GM21737 (cell line): Measurements from ENCODE around the gene SEPTIN1.

Experiments used
- ATAC-seq: cut with Tn5 transposase; IDR thresholded peaks from one replicate; pipeline ENCODE4 v1.9.1; 2021; ENCODE audit warnings: mild to moderate bottlenecking, moderate library complexity; ENCODE audit not compliant: unreplicated experiment

Gene SEPTIN1

DNA sequence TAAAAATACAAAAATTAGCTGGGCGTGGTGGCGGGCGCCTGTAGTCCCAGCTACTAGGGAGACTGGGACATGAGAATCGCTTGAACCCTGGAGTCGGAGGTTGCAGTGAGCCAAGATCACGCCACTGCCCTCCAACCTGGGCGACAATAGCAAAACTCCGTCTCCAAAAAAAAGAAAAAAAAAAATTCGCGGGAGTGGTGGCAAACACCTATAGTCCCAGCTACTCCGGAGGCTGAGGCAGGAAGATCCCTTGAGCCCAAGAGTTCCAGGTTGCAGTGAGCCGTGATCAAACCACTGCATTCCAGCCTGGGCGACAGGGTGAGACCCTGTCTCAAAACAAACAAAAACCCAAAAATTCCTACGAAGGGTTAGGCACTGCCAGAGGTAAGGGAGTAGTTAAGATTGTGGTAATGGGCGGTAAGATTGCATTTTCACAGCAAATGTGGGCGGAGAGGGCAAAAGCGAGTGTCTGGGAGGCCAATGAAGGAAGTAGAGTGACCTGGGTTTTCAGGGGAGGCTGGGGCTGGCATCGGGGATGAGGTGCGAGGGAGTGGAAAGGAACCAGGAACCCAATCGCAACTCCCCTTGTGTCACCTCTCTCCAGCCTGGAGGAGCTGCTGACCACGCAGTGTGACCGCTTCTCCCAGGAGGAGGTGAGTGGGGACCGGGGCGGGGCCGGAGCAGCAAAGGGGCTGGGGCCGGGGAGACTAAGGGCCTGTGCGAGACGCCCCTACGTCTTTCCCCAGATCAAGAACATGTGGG lies 5.1 kb downstream of the SEPTIN1 start:
- ATAC-seq: no peak

DNA sequence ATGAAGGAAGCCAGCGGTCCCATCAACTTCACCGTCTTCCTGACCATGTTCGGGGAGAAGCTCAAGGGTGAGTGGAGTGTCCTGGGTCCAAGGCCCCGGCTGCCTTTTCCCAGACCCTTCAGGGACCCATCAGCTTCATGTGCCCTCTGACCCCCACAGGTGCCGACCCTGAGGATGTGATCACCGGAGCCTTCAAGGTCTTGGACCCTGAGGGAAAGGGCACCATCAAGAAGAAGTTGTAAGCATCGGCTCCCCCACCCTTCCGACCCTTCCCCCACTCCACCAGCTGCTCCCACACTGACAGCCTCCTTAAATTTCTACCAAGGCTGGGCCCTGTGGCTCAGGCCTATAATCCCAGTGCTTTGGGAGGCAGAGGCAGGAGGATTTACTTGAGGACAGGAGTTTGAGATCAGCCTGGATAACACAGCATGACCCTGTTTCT lies 5.9 kb downstream of the SEPTIN1 start:
- ATAC-seq: no peak

DNA sequence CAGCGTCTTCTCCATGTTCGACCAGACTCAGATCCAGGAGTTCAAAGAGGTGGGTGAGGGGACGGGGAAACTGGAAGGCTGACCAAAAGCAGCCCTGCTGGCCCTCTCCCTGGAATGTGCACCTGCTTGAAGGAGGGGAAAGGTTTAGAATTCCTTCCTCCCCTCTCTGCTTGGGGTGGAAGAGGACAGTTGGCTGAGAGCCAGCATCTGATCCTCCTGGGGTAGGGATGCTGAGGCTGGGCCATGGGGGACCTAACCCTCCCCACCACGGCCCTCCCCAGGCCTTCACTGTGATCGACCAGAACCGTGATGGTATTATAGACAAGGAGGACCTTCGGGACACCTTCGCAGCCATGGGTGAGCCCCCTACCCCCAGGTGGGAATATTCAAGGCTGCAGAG lies 6.5 kb downstream of the SEPTIN1 start:
- no peak for ATAC-seq

DNA sequence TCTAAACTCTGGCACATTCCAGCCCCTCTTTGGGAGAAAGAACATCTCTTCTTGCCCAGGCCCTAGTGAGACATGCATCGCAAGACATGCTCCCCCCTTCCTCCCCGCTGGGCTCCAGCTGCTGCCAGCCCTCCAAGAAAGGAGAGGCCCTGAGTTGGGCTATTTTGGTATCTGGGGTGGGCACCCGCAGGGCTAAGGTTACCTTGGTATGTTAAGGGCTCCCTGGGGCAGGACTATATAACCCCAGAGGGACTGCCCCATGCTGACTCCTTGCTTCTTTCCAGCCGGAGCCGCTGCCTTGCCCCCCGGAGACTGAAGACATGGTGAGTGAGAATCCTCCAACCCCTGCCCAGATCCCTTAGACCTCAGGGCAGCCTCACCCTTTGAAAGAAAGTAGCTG lies 7.8 kb downstream of the SEPTIN1 start, which contains the start of gene MYL11:
TSS of gene MYL11 (plus strand) at position 265 of the 400 bp plus-strand sequence. CDS start at position 321, 56 bp downstream.
- ATAC-seq: no peak

DNA sequence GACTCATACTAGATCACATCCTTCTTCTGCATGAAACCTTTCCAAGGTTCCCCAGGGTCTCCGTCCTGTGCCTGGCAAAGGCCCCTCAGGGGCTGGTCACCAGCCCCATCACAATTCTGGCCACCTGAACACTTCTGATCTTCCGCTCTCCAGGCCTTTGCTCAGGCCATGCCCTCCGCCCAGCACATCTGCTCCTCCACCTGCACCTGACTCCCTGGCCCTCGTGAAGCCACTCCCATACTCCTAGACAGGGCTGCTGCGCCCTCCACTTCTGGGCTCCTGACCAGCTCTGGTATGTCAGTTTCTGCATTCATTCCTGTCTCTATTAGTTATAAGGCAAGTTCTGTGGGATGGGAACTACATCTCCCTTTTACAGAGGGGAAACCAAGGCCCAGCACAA lies 9.6 kb downstream of the SEPTIN1 start:
- no peak for ATAC-seq

DNA sequence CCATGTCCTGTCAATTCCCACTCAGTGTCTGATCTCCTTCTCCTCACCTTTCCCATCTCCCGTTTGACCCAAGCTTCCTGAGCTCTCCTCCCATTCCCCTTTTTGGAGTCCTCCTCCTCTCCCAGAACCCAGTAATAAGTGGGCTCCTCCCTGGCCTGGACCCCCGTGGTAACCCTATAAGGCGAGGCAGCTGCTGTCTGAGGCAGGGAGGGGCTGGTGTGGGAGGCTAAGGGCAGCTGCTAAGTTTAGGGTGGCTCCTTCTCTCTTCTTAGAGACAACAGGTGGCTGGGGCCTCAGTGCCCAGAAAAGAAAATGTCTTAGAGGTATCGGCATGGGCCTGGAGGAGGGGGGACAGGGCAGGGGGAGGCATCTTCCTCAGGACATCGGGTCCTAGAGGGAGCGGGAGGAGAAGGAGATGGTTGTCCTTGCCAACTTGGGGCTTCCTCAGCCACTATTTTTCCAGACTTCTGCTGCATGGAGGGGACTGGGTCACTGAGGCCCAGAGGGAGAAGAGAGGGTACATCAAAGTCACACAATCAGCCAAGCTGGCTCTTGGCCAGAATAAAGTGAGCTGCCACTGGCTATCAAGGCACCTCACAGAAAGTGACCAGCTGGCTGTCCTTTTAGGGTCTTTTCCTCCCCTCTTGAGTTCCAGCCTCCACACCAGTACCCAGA lies 10.2 kb downstream of the SEPTIN1 start:
- ATAC-seq: no peak

DNA sequence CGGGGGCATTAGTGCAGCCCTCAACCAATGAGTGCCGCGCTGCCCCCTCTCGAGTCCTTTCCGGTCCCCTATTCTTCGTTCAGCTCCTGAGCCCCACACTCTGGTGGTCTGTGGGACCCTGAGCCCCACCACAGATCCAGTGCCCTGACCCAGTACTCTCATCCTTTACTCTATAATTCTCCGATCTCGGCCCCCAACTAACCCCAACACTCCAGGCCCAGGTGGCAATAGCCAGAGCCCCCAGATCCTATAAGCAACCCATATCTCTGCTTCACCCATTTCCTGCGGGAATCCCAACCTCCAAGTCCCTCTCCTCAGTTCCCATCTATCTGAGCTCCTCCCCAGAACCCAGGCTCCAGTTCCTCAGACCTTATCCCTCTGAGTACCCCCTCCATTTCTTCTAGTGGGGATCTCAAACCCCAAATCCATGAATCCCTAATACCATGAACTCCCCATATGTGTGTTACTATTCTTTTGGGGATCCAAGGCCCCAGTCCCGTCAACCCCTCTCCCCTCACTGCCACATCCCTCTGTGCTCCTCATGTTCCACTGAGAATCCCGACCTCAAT lies 11.0 kb downstream of the SEPTIN1 start:
- ATAC-seq: no peak

DNA sequence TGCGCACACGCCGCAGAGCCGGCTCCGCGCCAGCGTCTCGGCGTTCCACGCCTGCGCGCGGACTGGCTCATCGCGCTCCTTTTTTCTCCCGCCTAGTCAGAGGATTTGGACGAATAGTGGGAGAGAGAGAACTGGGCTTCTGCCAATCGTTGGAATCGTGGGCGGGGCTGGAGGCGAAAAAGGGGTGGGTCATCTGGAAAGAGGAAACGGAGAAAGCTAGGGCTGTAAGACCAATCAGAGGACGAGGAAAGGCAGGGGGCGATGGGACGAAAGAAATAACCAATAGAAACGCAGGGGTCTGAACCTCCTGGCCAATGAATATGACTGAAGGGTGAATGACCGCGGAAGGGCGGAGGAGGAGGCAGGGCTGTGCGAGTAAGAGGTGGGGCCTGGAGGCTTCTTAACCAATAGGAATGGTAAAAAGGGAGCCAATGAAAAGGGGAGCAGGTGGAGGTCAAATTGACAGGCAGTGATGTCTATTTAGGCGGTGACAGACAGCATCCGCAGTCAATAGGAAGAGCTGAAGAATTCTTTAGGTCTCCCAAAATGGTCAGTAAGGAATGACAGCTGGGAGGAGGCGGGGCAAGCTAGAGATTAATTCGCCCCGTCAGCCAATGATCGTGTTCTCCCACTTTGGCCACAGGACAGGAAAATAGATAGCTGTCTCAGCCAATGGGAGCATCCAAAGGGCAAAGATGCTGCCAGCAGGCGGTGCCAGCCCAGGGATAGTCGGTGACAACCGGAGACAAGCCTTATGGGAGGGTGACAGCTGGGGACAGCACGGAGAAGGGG lies 11.7 kb downstream of the SEPTIN1 start, which contains the start of gene TBC1D10B:
TSS of gene TBC1D10B (minus strand) at position 39 of the 792 bp plus-strand sequence. CDS start 311 bp downstream, outside the sequence.
- ATAC-seq: peak; percentile 62

DNA sequence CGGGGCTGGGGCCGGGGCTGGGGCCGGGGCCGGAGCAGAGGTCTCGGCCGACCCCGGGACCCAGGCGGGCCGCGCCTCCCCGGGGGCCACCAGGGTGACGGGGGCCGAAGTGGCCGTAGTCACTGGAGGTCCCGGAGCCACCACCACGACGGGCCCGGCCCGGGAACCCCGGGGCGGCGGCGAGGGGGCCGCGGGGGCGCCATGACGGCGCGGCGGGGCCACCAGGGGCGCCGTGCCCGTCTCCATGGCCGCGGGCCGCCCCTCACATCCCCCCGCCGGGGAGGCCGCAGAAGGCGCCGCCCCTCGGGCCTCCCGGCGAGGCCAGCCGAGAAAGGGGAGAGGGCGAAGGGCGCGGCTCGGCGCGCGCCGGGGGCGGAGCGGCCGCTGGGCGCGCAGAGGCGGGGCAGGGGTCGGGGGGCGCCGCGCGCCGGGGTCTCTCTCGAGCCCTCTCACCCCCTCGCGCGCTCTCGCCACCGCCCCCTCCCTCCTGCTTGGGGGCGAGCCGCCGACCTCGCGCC lies 12.4 kb downstream of the SEPTIN1 start:
- ATAC-seq: peak; percentile 12

DNA sequence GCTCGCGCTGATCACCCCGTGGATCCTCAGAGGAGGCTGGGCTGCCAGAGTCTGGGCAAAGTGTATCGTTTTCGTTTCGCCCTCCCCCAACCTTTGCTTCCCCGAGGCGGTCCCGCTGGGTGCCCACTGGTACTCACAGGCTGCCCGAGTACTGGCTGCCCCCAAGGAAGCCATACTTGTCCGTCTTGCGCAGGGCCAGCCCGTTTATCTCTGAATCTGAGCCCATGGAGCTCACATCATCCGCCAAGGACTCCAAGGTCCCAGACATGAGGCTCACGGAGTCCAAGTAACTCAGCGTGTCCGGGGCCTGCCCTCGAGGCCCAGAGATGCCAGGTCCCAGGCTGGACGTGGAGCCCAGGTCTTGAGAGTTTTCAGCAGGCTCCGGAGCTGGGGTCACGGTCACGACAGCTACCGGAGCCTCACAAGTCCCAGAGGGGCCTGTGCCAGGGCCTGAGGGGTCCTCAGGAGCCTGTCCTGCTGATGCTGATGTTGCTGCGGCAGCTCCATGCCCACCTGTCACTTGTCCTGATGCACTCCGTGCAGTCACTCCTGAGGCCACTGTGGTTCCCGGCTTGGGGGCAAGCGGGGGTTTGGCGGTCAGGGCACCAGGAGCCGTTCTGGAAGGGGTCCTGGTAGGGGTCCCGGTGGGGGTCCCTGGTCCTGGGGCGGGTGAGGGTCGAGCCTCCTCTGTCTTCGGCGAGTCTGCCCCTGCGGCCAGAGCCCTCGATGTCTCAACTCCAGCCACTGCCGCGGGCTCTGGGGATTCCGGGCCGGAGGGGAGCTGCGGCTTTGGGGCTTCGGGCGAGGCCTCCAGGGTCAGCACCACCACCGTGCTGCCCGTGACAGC lies 13.0 kb downstream of the SEPTIN1 start:
- ATAC-seq: no peak

DNA sequence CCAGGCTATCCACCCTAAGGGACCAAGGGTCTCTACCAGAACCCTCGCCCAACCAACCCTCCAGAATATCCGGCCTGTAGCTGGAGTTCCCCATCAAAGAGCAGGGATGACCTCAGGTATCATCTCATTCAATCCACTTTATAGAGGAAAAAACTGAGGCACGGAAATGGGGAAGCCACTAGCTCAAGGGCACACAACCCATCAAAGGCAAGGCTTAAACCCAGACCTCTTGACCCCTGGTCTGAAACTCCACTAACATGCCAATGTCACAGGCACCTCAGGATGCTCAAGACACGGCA lies 13.6 kb downstream of the SEPTIN1 start:
- no peak for ATAC-seq

DNA sequence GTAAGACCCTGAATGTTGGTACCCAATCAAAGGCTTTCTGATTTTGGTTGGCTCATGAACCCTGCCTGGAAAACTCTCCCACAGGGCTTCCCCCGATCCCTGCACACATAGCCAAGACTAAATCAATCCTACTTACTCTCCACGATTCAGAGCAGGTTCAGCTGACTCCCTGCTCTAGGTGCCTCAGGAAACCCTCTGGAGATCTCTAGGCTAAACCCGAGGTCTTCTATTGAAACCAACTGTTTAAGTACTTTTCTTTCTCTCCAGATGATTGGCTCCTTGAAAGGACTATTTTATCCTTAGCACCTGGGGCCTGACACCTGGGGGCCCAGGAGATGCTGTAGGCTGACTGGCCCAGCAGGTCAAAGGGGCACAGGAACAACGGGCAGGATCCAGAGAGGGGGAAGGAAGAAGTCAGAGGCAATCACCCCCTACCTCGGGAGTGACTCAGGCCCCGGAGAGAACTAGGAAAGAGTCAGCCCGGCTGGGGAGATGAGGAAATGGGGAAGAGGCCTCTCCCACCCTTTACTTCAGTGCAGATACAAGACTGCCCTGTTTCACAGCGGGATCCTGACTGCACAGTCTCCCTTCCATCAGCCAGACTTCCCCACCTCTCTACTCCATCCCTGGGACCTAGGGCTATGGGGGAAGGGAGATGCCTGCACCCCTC lies 14.1 kb downstream of the SEPTIN1 start:
- no peak for ATAC-seq

DNA sequence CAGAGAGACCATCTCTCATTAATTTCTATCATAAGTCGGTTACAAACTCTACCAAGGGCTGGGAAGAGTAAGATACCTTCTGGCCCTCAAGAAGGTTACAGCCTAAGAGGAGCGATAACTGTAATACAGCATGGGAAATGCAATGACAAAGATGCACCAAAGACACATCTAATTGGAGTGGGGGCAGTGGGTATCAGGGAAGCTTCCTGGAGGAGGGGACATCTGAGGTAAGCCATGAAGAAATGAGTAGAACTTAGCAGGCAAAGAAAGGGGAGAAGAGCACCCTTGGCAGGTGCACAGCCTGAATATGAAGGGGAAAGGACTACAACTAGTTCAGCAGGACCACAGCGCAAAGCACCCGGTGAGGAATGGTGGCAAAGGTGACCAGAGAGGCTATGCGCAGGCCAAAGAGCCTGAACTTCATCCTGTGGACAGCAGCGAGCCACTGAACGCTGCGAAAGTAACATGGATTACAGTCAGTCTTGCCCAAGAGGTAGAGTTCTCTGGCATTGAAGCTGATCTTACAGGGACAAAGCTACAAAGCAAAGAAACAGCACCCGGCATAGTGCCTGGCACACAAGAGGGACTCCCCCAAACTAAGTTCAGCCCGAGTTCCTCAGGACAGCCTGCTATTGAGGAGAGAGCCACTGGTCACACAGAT lies 14.9 kb downstream of the SEPTIN1 start:
- no peak for ATAC-seq

DNA sequence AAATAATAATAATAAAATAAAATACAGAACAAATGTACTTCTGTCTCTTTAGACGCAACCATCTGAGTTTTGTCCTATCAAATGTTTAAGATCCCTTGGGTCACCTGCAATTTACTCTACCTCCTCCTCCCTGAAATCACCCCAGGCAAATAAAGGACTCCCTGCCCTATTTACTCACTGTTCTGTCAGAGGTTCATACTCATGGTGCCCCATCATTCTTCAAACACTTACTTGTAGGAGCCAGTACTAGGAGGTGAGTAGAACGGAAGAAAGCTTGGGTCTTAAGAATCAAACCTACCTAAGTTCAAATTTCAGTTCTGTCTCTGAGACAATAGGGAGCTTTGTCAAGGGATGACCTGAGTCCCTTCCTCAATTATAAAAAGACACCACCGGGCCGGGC lies 15.8 kb downstream of the SEPTIN1 start:
- ATAC-seq: no peak

DNA sequence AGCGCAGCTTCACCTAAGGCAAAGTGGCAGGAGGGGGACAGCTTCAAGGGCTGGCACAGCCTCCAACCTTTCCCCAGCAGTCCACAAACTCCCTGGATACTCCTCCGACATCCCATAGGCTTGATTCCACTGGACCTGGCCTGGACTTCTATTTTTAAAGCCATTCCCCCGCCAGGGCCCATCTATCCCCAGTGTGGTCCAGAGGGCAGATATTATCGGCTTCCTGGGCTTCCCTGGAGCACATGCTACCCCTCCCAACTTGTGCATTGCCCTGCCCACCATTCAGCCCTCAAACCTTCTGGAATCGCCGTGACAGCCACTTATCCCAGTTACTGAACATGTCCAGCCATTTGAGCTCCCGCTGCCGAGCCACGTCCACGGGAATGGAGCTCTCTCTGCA lies 17.2 kb downstream of the SEPTIN1 start:
- ATAC-seq: no peak

DNA sequence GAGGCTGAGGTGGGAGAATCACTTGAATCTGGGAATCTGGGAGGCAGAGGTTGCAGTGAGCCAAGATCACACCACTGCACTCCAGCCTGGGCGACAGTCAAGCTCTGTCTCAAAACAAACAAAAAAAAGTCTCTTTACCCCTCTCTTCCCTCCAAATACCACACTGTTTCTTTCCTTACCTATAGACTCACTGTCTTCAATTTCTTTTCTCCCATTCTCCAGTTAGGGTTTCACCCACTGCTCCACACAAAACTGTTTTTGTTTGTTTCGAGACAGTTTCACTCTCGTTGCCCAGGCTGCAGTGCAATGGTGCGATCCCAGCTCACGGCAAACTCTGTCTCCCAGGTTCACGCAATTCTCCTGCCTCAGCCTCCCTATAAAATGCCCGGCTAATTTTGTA lies 21.2 kb downstream of the SEPTIN1 start:
- no peak for ATAC-seq

DNA sequence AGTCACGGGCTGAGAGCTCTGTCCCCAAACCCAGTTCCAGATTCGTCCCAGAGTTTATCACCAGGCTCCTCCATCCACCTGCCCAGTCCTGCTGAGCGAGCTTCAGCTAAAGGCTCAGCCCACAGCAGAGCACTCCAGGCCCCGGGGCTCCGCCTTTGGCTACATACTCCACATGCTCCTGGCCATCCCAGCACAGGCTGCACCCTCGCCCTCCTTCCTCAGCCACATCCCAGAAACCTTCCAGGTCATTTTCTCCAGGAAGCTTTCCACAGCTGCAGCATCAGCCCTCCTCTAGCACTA lies 22.5 kb downstream of the SEPTIN1 start:
- no peak for ATAC-seq

DNA sequence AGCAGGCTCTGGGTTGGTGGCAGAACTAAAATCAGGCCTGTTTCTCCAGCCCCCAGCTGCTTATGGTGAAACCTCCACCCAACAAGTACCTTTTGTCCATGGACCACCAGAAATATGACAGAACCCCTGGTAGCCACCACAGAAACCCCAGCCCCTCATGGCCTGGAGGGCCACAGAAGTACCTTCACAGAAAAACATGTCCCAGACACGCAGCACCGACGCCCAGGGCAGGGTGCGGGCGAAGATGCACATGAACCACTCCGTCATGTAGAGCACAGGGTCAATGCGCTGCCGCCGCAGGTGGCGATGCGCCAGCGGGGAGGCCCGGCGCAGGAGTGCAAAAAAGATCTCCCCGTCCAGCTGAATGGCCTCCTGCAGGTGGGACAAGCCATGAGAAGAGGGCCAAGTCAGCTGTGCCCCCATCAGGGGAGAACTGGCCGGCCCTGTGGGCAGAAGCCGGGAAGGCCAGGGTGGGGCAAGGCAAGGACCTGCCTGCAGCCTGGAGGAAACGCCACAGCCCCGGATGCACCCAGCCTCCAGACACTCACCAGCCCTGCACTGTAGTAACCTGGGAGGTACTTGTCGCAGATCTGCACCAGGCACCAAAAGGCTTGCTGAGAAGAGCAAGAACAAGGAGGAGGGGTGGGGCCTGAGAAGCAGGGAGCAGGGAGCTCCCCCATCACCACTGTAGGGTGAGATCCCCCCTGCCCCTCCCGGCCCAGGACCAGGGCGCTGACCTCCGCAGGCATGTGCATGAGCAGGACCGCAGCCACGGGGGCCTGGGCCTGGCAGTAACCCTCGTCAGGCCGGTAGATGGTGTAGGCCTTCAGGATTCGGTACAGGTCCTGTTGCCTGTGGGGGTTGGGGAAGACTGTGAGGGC lies 23.1 kb downstream of the SEPTIN1 start:
- no peak for ATAC-seq
